GM13977 (cell line): Measurements from ENCODE around the gene HAGHL.

Source experiments
- DNase-seq: peaks from one replicate; pipeline ENCODE4 v3.0.0; 2012; ENCODE audit warnings: low spot score
- CTCF ChIP-seq: IDR thresholded peaks from 2 replicates; pipeline ENCODE4 v1.5.1; 2012; ENCODE audit warnings: mild to moderate bottlenecking, control low read depth; ENCODE audit not compliant: insufficient read depth; ENCODE audit errors: extremely low read depth, missing control alignments
- in situ Hi-C: fragments of 300-500 bp; cut with MboI; formaldehyde crosslinking; loops from one replicate; pipeline ENCODE4 v1.12.0; 2022; ENCODE audit warnings: low sequenced_read_pairs, low pct_unique_long_range_greater_than_20kb, mixed read lengths, inconsistent platforms; ENCODE audit not compliant: unreplicated experiment

The HAGHL gene

GRCh38 chr16:761625-762513 lies 35.0 kb downstream of the HAGHL start:
- no peak for TF ChIP-seq CTCF
- no peak for DNase-seq
- in situ Hi-C loops = no loop called here

GRCh38 chr16:762595-763268 lies 35.8 kb downstream of the HAGHL start:
- no peak for TF ChIP-seq CTCF
- in situ Hi-C loops = no loop called here
- no peak for DNase-seq

- in situ Hi-C loops = no loop called here
- DNase-seq = no peak
- TF ChIP-seq CTCF = no peak
These were observed 36.7 kb downstream of the HAGHL start for GRCh38 chr16:763369-764183.

GRCh38 chr16:764184-764750 lies 37.4 kb downstream of the HAGHL start:
- in situ Hi-C loops = no loop called here
- no peak for DNase-seq
- no peak for TF ChIP-seq CTCF

- DNase-seq = no peak
- in situ Hi-C loops = no loop called here
- no peak for TF ChIP-seq CTCF
These were observed 38.1 kb downstream of the HAGHL start for GRCh38 chr16:764848-765487.

- in situ Hi-C loops = no loop called here
- no peak for DNase-seq
- no peak for TF ChIP-seq CTCF
These were observed 38.6 kb downstream of the HAGHL start for GRCh38 chr16:765488-765865.
